Hematopoietic multipotent progenitor cell (in vitro differentiated cells): ENCODE data around the gene HABP2. TPM values are rescaled to one million over a fixed set of nuclear protein-coding genes. Genes with fewer than 3 reads are reported as not detected.

Source experiments
- DNase-seq, 3 donors: peaks; one replicate each; pipeline ENCODE4 v3.0.0-alpha.2; 2011 to 2015; ENCODE audit warnings: low read depth in 2 of 3, low spot score in 2 of 3
- total RNA-seq: library from RNA; depleted of rRNA; stranded (reverse); fragments of >200 nt; gene quantifications from one replicate; pipeline ENCODE4 v1.2.3, GENCODE V29; 2012

HABP2 gene
- total RNA-seq, 1 donor, result 0.27 TPM

DNA sequence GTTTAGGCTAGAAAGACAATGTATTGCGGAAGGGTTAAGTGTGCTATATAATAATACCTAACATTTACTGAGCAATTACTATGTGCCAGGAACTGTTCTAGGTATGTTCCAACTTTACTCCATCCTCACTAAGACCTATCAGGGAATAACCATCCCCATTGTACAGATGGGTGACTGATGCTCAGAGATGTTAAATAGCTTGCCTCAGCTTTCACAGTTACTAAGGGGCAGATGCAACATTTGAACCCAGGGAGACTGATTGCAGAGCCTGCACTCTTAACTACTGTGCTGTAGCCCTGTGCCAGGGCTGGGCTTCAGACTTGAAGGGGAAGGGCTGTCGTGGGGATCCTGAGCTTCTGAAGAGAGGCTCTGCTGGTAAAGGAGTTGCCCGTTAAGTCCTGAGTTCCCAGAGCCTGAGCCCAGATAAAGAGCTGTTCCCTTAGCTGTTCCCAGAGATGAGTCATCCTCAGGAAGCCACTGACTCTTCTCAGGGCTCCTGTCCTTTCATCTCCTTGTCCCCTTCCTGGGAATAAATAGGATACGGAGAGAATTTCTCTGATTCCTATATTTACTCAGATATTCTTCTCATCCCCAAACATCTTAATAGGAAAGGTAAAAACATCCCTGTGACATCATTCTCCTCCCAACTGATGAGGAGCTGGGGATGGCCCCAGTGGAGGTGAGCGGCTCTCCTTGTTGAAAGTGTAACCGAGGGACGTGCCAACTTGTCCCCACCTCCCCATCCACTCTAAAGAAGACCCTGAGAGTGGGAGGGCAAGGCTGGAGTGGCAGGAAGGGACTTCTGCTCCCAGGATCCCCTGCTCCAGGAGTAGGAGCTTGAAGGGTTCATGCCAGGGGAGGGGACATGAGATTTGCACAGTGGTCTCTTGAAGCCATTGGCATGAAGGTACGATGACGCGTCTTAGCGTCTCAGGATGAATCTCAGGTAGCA lies 28.0 kb upstream of the HABP2 start:
- no peak for DNase-seq

DNA sequence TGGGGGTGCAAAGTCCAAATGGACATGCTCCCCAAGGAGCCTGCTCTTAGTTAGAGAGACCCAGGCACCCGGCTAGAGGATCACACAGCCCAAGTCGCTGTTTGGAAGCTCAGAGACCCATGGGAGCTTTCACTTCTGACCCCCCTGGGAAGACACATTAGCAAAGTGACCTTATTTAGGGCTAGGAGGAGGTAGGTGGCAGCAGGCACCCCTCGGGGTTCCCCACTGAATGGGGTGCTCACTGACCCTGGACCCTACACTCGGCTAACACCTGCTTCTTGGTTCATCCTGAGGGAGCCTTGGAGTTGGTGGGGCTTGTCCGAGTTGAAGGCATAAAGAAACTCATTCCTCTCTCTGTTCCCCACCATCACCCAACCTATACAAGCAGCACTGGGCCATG lies 27.1 kb upstream of the HABP2 start:
- no peak for DNase-seq

DNA sequence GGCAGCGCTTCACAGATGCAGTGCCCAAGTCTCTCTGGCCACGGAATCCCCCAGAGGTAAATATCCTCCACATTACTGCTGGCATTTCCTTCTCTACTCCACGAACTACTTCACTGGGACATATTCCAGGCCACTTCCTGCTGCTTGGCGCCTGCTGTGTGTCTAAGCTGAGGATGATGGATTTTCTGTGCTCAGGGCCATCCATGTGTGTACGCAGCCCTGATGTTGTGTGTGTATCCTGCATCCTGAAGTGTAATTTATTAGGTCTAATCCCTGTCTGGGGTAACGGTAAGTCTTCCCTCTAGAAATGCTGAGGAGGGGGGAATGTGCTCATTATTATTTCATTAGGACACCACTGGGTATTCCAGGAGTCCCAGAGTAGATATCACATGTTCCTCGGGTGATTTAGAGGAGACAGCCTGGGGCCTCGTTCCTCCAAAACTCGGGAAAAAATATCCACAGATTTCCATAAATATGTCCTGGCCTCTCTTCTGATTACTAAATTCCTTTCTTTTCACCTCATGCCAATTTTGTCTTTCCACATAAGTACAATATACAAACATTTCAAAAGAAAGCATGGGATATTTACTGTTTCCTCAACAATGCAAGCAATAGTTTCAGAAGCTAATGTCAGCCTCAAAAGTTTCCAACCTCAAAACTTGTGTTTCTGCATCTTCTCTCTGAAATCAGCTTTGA lies 25.5 kb upstream of the HABP2 start:
- no peak for DNase-seq

DNA sequence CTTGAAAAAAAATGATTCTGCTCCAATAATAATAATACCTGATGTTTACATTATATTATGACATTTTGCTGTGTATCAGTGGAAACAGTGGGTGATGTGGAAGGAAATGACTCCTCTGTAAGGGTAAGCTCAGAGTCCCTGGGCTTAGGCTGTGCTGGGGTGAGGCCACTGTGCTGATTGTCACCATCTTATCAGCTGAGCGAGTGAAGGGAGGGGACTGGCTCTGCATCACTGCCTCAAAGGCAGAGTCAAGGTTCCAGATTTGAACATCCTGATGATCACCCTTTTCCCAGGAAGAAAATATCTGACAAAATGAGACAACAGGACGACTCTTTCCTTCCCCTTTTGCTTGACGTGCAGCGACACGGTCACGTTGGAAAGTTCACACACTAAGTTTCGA lies 24.0 kb upstream of the HABP2 start:
- no peak for DNase-seq

DNA sequence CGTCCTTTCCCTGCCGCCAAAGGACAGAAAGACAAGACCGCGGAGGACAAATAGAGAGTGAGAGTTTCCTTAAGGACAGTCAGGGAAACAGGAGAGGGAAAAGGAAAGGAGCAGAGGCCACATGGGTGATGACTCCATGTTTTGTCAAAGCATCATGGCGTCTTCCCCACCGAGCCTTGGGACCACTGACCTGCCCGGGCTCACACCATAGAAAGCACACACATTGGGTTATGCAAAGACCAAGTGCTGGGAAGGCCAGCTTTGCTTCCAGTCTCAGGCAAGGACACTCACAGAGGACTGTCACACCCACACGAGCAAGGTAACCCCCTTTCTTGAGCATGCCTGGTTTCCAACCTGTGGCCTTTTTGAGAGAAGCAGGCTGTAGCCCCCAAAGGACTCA lies 23.3 kb upstream of the HABP2 start:
- DNase-seq, result no peak

DNA sequence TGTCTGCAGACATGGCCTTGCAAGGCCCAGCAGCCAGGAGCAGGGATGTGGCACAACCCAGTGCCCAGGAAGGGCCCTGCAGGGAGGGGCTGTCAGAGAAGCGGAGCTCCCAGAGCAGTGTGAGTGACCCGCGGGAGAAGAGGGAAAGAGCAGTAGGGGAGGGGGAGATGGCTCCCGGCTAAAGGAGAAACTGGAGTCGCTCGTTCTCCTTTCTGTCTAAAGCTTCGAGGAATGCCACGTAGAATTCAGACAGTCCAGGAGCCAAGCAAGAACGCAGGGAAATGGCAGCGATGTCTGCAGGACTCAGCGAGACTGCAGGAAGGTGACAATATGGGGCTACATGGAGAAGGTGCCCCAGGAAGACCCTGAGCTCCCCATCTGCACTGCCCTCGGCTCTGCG lies 22.4 kb upstream of the HABP2 start:
- no peak for DNase-seq

DNA sequence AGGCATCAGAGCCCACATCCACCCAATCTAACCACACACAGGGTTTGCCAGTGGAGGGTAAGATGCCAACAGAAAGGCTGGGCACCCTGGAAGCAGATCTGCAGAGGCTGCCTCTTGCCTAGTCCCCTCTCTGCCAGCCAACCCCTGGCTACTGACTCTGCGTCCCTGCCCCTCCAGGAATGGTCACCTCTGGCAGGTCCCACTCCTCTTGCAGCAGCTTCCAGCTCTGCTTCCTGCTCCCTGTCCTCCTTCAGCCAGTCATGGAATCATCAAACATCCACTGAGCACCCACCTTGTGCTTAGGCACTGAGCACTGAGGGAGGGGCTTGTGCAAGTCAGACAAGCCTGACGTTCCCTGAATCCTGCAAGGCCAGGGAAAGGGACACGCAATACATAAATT lies 20.1 kb upstream of the HABP2 start:
- no peak for DNase-seq

DNA sequence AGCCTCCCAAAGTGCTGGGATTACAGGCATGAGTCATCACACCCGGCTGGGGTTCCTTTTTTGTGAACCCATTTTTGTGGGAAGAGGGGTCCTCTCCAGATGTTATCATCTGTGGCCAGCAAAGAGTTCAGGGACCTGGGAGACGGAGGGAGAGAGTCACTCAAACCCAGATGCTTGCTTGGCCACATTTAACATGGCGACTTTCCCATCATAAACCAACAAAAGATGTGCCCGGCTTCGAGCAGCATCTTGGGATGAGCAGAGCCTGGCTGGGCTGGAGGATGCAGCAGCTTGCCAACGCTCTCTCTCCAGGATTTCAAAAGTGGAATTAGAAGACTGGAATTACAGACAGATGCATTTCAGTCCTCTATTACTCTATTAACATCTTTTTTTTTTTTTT lies 19.1 kb upstream of the HABP2 start:
- no peak for DNase-seq

DNA sequence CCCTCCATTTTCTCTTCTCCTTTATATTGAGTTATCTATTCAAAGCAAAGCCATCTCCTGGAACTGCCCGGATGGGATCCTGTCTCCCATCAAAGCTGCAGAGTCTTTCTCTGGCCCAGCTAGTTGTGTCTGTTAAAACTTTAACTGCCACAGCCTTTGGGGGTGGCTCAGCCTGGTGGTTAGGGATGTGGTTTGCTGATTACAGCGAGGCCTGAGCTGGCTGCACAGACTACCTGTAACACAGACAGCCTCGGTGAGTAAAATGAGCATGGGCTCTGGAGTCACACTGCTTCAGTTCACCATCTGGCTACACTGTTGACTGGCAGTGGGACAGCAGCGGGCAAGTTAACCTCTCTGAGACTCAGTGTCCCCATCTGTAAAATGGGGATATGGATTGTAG lies 18.4 kb upstream of the HABP2 start:
- DNase-seq, result no peak

DNA sequence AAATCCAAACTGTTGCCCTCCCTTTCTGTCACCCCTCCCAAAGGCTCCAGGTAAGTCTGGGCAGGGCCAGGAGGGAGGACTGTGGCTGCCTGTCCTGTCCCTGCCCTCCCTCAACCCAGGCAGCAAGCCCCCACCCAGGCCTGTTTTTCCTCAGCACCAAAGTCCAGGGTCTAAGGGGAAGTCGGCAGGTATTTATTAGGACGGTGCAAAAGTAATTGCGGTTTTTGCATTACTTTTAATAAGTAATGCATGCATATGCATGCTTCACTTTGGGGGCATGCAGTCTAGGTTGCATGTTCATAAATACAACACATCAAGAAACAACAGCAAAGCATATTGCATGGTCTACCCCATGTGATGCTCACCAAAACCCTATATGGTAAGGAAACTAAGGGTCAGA lies 15.2 kb upstream of the HABP2 start:
- DNase-seq, result no peak

DNA sequence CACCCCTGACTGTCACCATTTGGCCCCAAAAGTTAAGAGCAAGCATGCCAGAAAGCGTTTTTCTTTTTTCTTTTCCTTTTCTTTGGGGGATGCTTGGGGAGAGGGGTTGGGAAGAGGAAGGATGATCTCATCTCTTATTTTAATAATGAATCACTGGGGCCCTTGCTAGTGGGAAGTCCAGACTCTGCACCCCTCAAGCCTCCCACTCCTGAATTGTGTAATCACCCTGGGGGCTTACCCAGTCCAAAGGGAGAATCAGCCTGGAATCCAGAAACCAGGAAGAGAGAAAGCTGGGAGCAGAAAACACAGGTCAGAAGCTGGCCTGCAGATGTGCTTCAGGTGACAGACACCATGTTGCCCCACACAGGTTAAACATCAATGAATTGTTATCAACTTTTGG lies 14.7 kb upstream of the HABP2 start:
- no peak for DNase-seq

DNA sequence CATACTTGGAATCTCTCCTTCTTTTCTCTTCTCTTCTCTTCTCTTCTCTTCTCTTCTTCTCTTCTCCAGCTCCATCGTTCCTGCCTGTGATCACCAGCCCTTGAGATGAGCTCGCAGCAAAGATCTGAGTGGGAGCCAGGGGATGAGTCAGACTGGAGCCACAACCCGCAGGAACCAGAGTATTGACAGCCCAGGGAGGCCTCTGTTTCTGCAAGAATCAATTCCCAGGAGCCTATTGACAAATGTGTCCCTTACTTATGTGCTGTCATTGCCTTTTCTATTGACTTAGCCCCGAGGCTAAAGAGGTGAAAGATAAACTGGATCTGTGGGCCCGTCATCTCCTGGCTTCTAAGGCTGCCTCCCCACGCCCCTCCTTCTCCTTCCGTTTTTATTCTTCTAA lies 13.1 kb upstream of the HABP2 start:
- DNase-seq, result no peak

DNA sequence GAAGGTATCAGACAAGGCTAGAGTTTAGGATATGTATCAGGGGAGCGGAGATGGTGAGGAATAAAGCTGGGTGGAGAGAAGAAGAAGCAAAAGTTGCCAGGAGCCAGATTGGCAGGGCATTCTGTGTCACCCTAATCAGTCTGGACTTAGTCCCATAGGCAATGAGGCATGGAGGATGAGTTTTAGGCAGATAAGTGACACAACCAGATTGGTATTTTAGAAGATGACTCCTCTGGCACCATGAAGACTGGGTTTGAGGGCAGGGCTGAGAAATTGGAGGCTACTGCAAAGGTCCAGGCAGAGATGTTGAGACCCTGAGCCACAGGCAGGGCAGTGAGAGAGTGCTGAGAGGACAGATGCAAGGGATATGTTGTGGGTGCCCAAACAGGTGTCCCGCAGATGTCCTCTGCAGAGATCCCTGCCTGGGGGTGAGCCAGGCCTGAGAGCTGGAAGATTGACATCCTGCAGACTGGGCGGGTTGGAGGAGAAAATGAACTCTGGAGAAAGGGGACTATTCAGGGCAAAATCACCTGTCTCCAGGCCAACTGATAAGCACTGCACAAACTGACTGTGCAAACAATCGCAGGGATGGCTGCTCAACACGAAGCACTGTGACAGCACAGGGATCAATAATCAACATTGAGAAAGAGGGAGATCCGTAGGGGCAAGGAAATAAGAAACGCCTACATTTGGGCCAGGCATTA lies 11.9 kb upstream of the HABP2 start:
- DNase-seq, result no peak

DNA sequence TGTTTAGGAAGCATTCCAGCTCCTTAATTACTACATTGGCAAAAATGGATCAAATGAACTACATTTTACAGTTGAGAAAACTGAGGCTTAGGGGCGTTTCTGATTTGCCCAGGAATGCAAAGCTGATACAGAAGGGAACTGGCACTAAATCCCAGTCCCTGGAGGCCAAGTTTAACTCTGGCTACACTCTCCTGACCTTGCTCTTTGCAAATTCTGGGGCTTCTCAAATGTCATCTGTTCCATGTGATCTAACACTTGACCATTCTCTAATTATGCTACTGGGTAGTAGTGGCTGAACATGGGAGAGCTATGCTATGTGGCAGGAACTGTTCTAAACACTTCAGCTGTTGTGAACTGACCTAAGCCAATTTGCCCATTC lies 11.3 kb upstream of the HABP2 start:
- DNase-seq, result no peak

DNA sequence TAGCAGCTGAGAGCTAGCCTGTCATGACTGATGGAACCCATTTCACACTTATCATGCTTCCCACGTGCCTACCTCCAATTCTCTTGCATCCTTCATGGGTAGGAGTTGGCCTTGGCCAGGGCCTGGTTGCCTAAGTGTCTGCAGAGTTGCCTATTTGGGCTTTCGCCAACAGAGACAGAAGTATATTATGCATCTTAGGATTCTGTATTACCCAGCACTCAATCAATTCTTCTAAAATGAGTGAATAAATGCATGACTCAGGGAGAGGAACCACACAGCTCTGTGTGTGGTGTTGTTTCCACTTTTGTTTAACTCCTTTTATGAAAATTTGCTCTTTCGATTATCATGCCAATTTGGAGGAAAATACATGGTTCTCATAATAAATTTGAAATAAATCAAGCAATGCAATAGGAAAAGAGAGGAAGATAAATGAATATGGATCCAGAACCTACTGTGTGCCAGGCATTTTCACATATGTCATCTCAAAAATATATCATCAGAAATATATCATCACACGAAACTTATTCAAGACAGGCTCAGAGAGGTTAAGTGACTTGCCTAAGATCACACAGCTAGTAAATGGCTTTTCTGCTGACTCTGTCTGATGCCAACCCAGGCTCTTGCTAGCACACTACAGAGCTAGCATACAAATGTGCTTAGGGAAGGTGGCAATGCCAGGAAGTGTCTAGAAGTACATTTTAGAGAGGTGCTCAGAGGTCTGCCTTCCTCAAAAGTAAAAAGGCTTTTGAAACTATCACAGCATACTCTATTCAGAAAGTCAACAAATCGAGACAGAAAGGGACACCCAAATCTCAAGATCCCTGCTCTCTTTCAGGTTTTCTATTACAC lies 9.5 kb upstream of the HABP2 start:
- no peak for DNase-seq

DNA sequence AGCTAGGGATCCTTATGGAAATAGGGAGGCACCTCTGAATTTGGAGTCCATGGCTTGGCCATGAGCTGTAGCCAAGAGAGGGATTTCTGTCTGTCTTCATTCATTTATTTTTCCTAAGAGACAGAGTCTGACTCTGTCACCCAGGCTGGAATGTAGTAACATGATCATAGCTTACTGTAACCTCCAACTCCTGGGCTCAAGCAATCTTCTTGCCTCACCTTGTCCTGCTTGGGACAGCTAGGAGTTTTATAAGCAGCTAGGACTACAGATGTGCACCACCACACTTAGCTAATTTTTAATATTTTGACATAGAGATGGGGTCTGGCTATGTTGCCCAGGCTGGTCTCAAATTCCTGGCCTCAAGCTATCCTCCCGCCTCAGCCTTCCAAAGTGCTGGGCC lies 8.5 kb upstream of the HABP2 start:
- no peak for DNase-seq

DNA sequence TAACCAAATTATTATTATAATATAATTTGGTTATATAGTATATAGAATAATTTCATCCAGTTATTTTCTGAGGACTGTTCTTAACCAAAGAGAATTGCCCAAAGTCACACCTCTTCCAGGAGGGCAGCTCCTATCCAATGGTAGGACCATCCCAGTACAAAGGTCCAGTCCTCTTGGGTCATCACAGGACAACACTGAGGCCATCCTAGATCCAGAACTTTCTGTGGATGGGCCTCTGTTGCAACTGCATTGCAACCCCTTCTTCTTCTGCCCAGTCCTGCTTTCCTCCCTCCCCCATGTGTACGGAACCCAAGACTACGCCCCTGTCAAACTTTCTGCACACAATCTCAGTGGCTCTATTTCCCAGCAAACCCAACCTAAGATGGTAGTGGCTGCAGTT lies 5.4 kb upstream of the HABP2 start:
- no peak for DNase-seq

DNA sequence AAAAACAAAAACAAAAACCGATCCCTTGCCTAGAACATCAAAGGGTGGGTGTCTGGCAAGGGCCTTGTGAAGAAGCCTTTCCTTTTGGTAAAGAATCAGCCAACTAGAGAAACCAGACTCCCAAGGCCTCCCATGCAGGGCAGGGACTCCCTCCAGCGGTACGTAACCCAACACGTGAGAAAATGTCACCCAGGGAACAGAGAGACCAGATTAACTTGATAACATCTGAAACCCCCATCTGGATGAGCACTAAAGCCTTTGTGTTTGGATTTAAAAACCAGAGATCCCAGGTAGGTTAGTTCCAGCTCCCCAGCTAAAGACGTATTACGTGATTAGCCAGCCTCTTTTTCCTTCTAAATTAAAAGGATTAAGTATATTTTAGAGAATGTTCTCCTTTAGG lies 3.0 kb upstream of the HABP2 start:
- no peak for DNase-seq

DNA sequence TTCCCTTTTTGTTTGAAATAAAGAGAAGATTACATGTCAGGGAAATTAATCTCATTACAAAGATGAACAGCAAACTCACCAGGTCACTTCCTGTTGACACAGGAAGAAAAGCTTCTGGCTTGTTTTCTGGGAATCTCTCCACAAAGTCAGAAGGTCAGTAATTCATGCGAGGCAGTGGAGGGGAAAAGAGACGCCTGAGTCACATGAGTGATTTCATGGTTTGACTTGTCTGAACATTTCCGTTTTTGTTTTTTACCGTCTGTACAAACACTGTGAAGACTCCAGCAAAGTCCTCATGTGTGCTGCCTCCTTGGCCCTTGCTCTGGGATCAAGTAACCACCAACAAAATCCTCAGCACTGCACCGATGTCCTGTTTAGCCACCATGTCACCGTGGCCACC lies 2.5 kb upstream of the HABP2 start:
- no peak for DNase-seq

DNA sequence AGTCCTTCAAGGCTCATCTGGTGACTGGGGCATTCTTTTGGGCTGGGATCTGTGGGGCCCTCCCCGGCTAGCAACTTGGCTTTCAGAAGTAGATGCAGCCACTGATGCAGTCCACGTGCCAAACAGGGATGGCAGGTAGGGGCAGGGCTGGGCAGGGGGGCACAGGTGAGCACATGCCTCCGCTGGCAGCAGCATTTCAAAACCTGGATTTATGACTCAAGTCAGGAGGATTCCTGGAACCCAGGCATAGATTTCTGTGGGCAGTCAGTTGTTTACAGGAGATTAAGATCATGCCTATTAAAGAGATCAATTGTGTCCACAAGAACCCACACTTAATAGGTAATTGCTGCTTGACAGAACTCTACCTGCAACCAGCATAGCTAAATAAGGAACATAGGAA lies 839 bp upstream of the HABP2 start:
- no peak for DNase-seq

DNA sequence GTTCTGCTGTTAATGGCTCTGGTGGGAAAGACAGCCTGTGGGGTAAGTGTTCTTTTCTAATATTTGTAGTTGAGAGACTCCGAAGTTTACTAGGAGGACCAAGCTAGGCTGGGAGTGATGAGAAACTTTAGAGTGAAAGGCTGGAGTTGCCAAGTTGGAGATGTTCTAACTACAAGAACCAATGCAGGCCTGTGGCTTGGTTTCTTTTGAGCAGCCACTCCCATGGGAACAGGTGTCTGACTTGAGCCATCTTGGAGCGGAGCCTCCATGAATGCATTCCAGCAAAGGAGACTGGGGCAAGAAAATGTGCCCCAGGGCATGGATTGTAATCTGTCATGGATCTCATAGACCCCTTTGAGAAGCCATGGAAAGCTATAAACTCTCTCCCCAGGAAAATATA lies 296 bp downstream of the HABP2 start:
- DNase-seq, result no peak
